IPS-20b (cell line): ENCODE data around the gene APBB2.

Experiments
- H3K27ac ChIP-seq: one replicate; pipeline ENCODE4 v1.5.1; 2013; ENCODE audit warnings: low read length
- H3K27me3 ChIP-seq: 2 replicates; pipeline ENCODE4 v1.6.1; 2013; ENCODE audit warnings: mild to moderate bottlenecking, low read length, inconsistent platforms; ENCODE audit not compliant: insufficient read depth
- H3K36me3 ChIP-seq: 2 replicates; pipeline ENCODE4 v1.6.1; 2013; ENCODE audit warnings: low read depth, mild to moderate bottlenecking, inconsistent platforms, low read length, moderate library complexity; ENCODE audit not compliant: insufficient read depth
- H3K4me1 ChIP-seq: 2 replicates; pipeline ENCODE4 v1.6.1; 2013; ENCODE audit warnings: mild to moderate bottlenecking, control low read depth, inconsistent platforms, low read length, moderate library complexity; ENCODE audit not compliant: insufficient read depth
- H3K4me3 ChIP-seq: 2 replicates; pipeline ENCODE4 v1.5.1; 2013; ENCODE audit warnings: mild to moderate bottlenecking, low read length, inconsistent platforms
- H3K9ac ChIP-seq: 2 replicates; pipeline ENCODE4 v1.6.1; 2013; ENCODE audit warnings: low read depth, mild to moderate bottlenecking, inconsistent platforms, low read length, moderate library complexity
- H3K9me3 ChIP-seq: 2 replicates; pipeline ENCODE4 v1.6.1; 2013; ENCODE audit warnings: mild to moderate bottlenecking, low read depth, low read length, inconsistent platforms; ENCODE audit not compliant: insufficient read depth

Gene APBB2

GRCh38 chr4:40952672-40953071 lies 261.7 kb downstream of the APBB2 start:
- H3K27me3 ChIP-seq: no peaks in the 10 kb centered on the region
- H3K36me3 ChIP-seq: no peaks in the 10 kb centered on the region
- no peak overlapping the region for H3K9ac ChIP-seq
- no peak overlapping the region for H3K4me3 ChIP-seq
- peaks cover 7% of the 10 kb centered on the region; the same call in 1 of the 2 replicates for H3K4me1 ChIP-seq
- H3K9me3 ChIP-seq: no peaks in the 10 kb centered on the region
- no peak overlapping the region for H3K27ac ChIP-seq

DNA sequence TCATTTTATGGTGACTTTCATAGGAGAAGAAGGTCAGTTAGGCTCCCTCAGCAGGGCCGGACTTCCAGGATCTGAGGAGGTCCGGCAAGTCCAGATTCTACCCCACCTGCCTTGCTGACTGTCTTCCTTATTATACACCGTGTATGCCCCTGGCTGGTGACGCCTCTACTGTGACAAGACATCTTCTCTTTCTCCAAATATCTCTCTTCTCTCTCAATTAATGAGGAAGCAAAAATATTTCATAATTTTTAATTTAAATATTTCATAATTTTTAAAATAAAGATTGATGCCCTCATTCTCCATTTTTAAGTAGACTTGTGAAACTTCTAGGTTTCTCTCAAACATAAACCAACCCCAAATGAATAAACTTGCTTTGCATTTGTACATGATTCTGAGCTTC lies 262.1 kb downstream of the APBB2 start:
- Histone ChIP-seq H3K27ac (no peak overlapping the region), H3K9ac (no peak overlapping the region), H3K9me3 (no peaks in the 10 kb centered on the region), H3K27me3 (no peaks in the 10 kb centered on the region), H3K4me3 (no peak overlapping the region), H3K36me3 (no peaks in the 10 kb centered on the region), H3K4me1 (peaks cover 7% of the 10 kb centered on the region; the same call in 1 of the 2 replicates)

DNA sequence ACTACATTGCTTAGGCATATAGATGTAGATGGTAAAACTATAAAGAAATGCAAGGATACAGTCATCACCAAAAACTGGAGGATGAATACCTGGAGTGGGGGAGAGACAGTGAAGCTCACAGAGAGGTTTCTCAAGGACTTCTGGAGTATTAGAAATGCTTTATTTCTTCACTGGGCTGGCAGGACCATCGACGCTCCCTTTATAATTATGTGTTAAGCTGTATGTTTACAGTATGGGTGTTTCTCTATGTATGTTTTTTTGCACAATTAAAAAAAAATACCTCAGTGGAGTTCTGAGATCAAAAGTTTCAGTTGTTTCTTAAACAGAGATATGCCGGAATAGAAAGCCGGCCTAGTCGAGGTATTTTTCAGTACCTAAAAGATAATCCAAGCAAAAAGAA lies 263.3 kb downstream of the APBB2 start:
- Histone ChIP-seq H3K36me3 (no peaks in the 10 kb centered on the region), H3K4me3 (no peak overlapping the region), H3K9me3 (no peaks in the 10 kb centered on the region), H3K4me1 (peaks cover 7% of the 10 kb centered on the region; the same call in 1 of the 2 replicates), H3K27ac (no peak overlapping the region), H3K9ac (no peak overlapping the region), H3K27me3 (no peaks in the 10 kb centered on the region)

GRCh38 chr4:40949358-40950100 lies 264.8 kb downstream of the APBB2 start:
- Histone ChIP-seq H3K36me3 (no peaks in the 10 kb centered on the region), H3K9ac (no peak overlapping the region), H3K27ac (no peak overlapping the region), H3K4me3 (no peak overlapping the region), H3K9me3 (no peaks in the 10 kb centered on the region), H3K27me3 (no peaks in the 10 kb centered on the region), H3K4me1 (peaks cover 7% of the 10 kb centered on the region; the same call in 1 of the 2 replicates)

DNA sequence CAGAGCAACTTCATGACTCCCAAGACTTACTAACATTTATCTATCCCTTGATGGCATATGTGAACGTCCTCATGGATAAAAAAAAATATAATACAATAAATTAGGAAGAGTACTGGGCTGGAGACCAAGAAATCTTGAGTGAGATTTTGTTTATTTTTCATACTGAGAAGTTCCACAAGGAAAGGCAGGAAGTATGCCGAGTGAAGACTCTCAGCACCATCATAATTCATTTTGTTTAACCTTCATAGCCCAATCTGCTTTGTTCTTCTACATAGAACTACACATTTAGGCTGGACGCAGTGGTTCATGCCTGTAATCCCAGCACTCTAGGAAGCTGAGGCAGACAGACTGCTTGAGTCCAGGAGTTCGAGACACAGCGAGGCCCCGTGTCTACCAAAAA lies 266.3 kb downstream of the APBB2 start:
- H3K27me3 ChIP-seq: no peaks in the 10 kb centered on the region
- H3K4me3 ChIP-seq: no peak overlapping the region
- peaks cover 5% of the 10 kb centered on the region; the same call in 1 of the 2 replicates for H3K4me1 ChIP-seq
- H3K36me3 ChIP-seq: no peaks in the 10 kb centered on the region
- no peak overlapping the region for H3K9ac ChIP-seq
- H3K9me3 ChIP-seq: no peaks in the 10 kb centered on the region
- H3K27ac ChIP-seq: no peak overlapping the region

- H3K4me3 ChIP-seq: no peak overlapping the region
- H3K4me1 ChIP-seq: peaks cover 5% of the 10 kb centered on the region; the same call in 1 of the 2 replicates
Observed at GRCh38 chr4:40946652-40947051, 267.7 kb downstream of the APBB2 start.

DNA sequence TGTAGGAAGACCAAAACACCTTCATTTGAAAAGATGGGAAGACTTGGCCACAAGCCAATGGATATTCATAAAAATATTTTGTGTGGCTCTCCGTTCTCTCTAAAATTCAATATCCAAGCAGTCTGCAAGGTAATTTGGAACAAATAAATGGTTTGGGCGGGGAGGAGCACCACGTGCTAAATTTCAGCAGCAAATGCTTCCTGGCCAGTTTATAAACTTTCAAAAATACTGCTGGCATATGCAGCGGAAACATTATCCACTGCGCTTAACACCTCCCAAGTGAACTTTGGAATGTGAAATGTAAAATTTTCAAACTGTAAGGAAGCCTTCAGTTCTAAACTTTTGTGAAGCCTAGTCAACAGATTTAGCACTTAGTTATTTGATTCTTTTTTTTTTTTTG lies 273.6 kb downstream of the APBB2 start:
- no peak overlapping the region for H3K9ac ChIP-seq
- no peaks in the 10 kb centered on the region for H3K36me3 ChIP-seq
- H3K9me3 ChIP-seq: no peaks in the 10 kb centered on the region
- H3K27me3 ChIP-seq: no peaks in the 10 kb centered on the region
- H3K4me1 ChIP-seq: peaks cover 7% of the 10 kb centered on the region; the same call in 1 of the 2 replicates
- H3K4me3 ChIP-seq: no peak overlapping the region
- H3K27ac ChIP-seq: no peak overlapping the region

More at GRCh38 chr4:40946652-40947051, 267.7 kb downstream of the APBB2 start:
- Histone ChIP-seq H3K27ac (no peak overlapping the region), H3K9me3 (no peaks in the 10 kb centered on the region), H3K36me3 (no peaks in the 10 kb centered on the region), H3K9ac (no peak overlapping the region), H3K27me3 (no peaks in the 10 kb centered on the region)

DNA sequence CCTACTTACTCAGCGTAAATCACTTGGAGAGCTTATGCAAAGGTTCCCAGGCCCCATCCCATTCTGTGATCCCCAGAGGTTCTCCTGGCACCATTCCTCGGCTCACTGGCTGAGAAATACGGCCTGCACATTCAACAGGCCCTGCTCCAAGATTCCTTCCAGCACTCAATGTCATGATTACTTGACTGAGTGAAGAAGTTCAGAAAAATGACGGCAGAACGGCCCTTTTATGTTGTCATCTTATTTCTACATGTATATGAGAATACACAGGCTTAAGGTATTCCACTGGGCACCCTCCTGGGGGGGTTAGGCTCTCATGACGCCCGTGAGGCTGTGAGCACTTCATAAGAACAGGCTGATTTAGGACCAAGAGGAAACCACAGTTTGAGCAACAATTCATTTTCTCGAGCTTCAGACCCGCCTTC lies 274.0 kb downstream of the APBB2 start:
- H3K4me3 ChIP-seq: no peak overlapping the region
- no peaks in the 10 kb centered on the region for H3K9me3 ChIP-seq
- no peak overlapping the region for H3K9ac ChIP-seq
- H3K27me3 ChIP-seq: no peaks in the 10 kb centered on the region
- H3K27ac ChIP-seq: no peak overlapping the region
- no peaks in the 10 kb centered on the region for H3K36me3 ChIP-seq
- peaks cover 11% of the 10 kb centered on the region; the same call in 1 of the 2 replicates for H3K4me1 ChIP-seq

GRCh38 chr4:40939856-40940255 lies 274.5 kb downstream of the APBB2 start:
- no peaks in the 10 kb centered on the region for H3K27me3 ChIP-seq
- H3K36me3 ChIP-seq: no peaks in the 10 kb centered on the region
- H3K9ac ChIP-seq: no peak overlapping the region
- H3K4me3 ChIP-seq: no peak overlapping the region
- H3K27ac ChIP-seq: no peak overlapping the region
- H3K4me1 ChIP-seq: peaks cover 16% of the 10 kb centered on the region; the same call in 1 of the 2 replicates
- no peaks in the 10 kb centered on the region for H3K9me3 ChIP-seq

GRCh38 chr4:40938337-40938736 lies 276.0 kb downstream of the APBB2 start:
- Histone ChIP-seq H3K9me3 (no peaks in the 10 kb centered on the region), H3K27ac (no peak overlapping the region), H3K4me3 (no peak overlapping the region), H3K36me3 (no peaks in the 10 kb centered on the region), H3K9ac (no peak overlapping the region), H3K27me3 (no peaks in the 10 kb centered on the region), H3K4me1 (peaks cover 21% of the 10 kb centered on the region; the same call in 1 of the 2 replicates)

- no peak overlapping the region for H3K4me3 ChIP-seq
- no peaks in the 10 kb centered on the region for H3K36me3 ChIP-seq
- no peak overlapping the region for H3K9ac ChIP-seq
- H3K9me3 ChIP-seq: no peaks in the 10 kb centered on the region
- H3K4me1 ChIP-seq: peaks cover 25% of the 10 kb centered on the region
- H3K27ac ChIP-seq: no peak overlapping the region
- no peaks in the 10 kb centered on the region for H3K27me3 ChIP-seq
Observed at GRCh38 chr4:40937140-40937725, 277.1 kb downstream of the APBB2 start.

GRCh38 chr4:40934676-40935075 lies 279.7 kb downstream of the APBB2 start:
- Histone ChIP-seq H3K27ac (peak overlapping the region; percentile 13), H3K36me3 (no peaks in the 10 kb centered on the region), H3K27me3 (no peaks in the 10 kb centered on the region), H3K9ac (0 out of 2 replicates have a peak overlapping the region, but pooled peaks have one; percentile 23), H3K4me3 (peak overlapping the region; percentile 24; the same call in 1 of the 2 replicates), H3K4me1 (peaks cover 31% of the 10 kb centered on the region), H3K9me3 (no peaks in the 10 kb centered on the region)
